ENCODE results near the gene SPTBN4.

- TF ChIP-seq POLR2A (IDR thresholded peaks at IDR 0.05) (no peak), CTCF (IDR thresholded peaks at IDR 0.05) (no peak), POLR2AphosphoS5 (IDR thresholded peaks at IDR 0.05) (no peak)
These were observed 44.7 kb downstream of the SPTBN4 start for GRCh38 chr19:40511487-40511886.
